Upper lobe of left lung (tissue), 4 donors: ENCODE data around the gene SH3PXD2A.

Experiments used
- CTCF ChIP-seq, 6 experiments: fragments of 450-650 bp in 4 of 6; fragments of 200-600 bp in 2 of 6; sonication (generic) in 2 of 6; IDR thresholded peaks; one replicate each; pipeline ENCODE4 v1.5.1; 2016 to 2019; ENCODE audit warnings: antibody characterized with exemption in 6 of 6
- EP300 ChIP-seq, 4 donors: sonication (generic); formaldehyde crosslinking; IDR thresholded peaks; one replicate each; pipeline ENCODE4 v1.5.1; 2017; ENCODE audit warnings: antibody characterized with exemption in 4 of 4, control low read depth in 2 of 4
- POLR2A ChIP-seq, 4 donors: fragments of 450-650 bp; IDR thresholded peaks; one replicate each; pipeline ENCODE4 v1.5.1; 2016 to 2017; ENCODE audit warnings: antibody characterized with exemption in 4 of 4, mild to moderate bottlenecking in 2 of 4
- POLR2AphosphoS5 ChIP-seq, 2 donors: sonication (generic); formaldehyde crosslinking; IDR thresholded peaks; one replicate each; pipeline ENCODE4 v1.5.1; 2017; ENCODE audit warnings: antibody characterized with exemption in 2 of 2

GRCh38 chr10:103840740-103841070, 14.7 kb downstream of the SH3PXD2A start:
- TF ChIP-seq POLR2AphosphoS5 (IDR thresholded peaks at IDR 0.05) (no peak), CTCF (IDR thresholded peaks at IDR 0.05) (no peak), POLR2A (IDR thresholded peaks at IDR 0.05) (no peak), EP300 (IDR thresholded peaks at IDR 0.05) (no peak)
